Daoy (cell line): Measurements from ENCODE around the gene PDE4D. TPM values are rescaled to one million over a fixed set of nuclear protein-coding genes. Genes with fewer than 3 reads are reported as not detected.
"Not testable (repeated sequence)": the region's sequence is repeated elsewhere in the genome, so short reads cannot be mapped to it uniquely, and the experiment has no call there.

Experiments used
- DNase-seq: peaks from one replicate; pipeline ENCODE4 v3.0.0-alpha.2; 2015; ENCODE audit warnings: low read depth
- total RNA-seq: library from RNA; depleted of rRNA; stranded (reverse); fragments of >200 nt; shearing (Covaris generic); gene quantifications from 2 replicates; pipeline ENCODE4 v1.2.3, GENCODE V29; 2014

The PDE4D gene
- total RNA-seq, 1 experiment from 2014 or later = 23.1 TPM

DNA sequence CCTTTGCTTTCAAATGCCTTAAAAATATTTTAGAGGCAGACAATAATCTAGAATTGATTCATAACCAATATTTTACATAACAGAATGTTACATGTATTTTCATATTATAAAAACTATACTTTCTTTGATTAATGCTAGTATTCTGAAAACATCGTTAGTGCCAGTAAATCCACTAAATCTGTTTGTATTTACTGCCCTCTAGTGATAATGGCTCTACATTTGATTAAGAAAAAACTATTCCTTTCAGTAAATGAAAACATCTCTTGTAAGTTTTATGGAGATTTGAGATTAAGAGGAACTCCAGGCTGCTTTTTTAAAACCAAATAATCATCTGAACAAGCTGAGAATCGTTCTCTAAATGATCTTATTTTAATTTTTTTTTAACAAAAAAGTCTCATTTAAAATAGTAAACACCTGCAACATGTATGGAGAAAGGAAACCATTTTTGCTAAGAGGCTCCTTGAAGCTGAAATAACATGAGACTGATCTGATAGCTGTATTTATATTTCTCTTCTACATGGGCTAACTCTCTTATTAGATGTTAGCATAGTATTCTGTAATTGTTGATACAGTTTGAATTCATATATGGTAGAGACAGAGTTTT is 886.0 kb downstream of the PDE4D start:
- no peak for DNase-seq

GRCh38 chr5:59005934-59006701 is 887.4 kb downstream of the PDE4D start:
- no peak for DNase-seq

- no peak for DNase-seq
Observed at GRCh38 chr5:59003641-59004040, 889.9 kb downstream of the PDE4D start.

DNA sequence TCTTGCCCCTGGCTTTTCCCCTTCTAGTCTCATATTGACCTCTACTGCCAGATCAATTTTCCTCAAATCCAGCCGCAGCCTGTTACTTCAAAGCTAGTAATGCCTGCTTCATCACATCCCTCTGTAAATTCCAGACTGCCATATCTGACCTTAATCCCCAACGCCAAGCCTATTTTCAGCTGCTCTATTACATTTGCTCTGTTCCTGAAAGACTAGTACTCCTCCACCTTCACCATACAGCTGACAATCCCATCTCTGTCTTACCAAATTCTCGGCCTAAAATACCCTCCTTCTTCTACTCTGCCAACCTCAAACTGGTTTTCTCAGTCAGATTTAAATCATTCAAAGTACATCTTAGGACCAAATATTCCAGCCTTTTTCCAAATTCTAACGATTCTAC is 890.4 kb downstream of the PDE4D start:
- DNase-seq = no peak

DNA sequence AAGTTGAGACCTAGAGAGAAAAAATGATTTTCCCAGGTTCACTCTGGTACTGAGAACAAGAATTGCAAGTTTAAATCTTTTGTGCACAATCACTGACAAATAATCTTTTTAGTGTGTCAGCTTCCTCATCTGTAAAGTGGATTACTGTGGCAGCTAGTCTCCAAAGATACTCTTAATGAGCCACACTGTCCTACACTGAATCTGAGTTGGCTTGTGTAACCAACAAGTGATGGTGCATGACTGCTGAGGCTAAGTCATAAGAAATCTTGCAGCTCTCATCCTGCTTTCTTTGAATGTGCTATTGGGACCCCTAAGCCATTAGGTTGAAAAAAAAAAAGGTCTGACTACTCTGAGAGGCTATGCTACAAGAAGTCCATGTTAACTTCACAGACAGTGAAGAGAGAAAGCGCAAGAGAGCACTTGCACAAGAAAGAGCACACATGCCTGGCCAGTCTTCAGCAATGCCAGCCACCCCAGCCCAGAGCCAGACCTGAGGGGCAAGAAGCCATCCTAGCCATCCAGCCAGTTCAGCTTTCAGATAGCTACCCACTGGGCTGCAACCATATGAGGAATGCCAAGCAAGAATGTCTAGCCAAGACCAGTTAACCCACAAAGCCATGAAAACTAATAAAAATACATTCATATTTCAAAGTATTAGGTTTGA is 891.2 kb downstream of the PDE4D start:
- DNase-seq = no peak

DNA sequence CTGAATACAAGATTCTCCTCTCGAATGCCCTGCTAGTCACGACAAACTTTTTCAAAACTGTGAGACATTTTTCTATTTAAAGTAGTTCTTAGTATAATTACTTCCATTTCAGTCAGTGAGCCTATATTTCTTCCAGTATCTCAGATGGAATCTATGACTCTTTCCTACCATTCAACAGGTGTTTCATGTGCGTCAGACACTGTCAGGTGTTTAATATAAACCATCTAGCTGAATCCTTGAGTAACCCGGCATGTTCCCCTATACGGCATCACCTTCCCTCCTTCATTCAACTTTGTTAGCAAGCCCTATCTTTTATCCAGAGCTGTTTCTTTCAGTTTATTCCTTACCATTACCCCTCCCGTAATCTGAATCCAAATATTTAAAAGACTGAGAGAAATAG is 891.8 kb downstream of the PDE4D start:
- DNase-seq = no peak

DNA sequence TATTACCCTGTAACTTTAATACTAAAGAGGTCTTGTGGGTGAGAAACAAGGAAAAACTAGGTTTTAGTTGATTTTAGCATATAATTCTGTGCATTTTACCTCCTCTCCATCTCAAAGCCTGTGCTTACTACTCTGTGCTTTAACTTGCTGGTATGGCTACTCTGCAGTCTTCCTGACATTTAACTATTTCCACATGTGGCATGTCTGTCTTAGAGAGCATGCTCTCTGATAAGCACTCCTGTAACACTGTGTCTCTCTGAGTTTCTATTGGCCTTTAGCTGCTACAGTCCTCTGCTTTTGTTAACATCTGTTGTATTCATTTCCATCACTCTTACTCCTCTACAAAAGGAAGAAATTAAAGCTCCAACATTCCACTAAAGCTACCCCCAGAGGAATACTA is 892.4 kb downstream of the PDE4D start:
- no peak for DNase-seq

DNA sequence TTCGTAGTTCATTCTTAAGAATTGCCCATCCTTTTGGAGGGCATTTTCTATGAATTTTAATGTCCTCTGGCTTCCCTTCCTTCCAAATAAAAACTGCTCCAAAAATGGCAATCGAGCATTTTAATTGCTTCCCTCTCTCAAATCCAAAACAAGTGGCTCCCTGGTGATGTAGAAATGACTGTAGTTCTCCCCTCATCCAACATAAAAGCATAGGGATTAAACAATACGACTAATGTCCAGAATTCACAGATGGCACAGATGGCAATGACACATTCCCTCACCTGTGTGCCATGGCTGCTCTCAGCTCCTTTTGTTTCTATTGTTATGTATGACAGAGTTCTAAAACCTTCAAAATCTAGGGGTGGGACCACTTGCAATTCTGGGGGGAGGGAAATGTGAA is 893.3 kb downstream of the PDE4D start:
- no peak for DNase-seq

DNA sequence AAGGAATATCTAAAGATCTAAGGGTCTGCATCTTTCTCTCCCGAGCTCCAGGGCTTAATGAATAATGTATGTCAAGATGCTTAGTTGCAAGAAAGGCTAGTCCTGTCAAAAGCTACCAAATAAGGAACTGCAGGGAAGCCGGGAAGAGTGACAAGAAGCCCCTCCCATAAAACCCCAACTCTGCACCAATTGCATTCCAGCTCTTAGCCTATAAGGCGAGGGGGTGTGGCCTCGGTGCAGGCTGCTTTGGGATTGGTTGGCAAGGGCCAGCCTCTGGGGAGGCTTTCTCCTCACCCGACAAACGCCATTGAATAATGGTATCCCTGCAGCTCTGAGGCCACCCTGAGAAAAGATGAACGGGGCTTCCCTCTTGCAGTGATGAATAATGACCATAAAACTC is 893.7 kb downstream of the PDE4D start:
- DNase-seq = no peak

DNA sequence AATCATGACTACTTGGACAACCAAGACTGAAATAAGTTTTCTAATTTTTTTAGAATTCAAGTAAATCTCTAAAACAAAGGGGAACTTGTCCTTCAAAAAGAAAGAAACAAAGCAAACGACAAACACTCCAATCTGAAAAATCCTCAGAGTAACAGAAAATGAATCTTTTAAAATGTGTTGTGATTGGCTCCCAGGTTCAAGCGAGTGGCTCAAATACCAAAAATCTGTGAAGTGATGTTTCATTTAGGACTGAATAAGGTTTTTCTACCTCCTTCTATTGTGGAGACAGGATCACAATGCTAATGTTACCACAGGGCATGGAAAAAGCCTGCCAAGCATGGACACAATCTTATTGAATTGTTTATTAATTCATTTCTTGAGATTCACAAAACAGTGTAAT is 895.0 kb downstream of the PDE4D start:
- no peak for DNase-seq

GRCh38 chr5:58995779-58996178 is 897.7 kb downstream of the PDE4D start:
- DNase-seq = not testable (repeated sequence)

- no peak for DNase-seq
Observed at GRCh38 chr5:58993461-58993860, 900.1 kb downstream of the PDE4D start.

GRCh38 chr5:58988938-58989337 is 904.6 kb downstream of the PDE4D start:
- no peak for DNase-seq

DNA sequence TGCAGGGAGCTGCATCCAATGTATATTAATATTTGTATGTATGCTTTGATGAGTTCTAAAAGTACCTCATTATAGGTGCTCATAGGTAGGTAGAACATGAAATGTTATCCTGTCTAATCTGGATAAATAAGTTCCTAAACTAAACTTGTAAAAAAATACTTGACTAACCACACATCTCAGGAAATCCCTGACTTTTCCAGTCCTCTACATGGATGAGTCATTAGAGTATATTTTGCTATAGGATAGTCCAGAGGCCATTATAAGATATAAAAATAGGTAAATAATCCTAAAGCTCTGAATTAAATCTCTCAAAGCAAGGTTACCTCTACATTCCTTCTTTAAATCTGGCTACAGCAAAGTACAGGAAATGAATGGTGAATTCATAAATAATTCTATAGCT is 906.3 kb downstream of the PDE4D start:
- DNase-seq = no peak

DNA sequence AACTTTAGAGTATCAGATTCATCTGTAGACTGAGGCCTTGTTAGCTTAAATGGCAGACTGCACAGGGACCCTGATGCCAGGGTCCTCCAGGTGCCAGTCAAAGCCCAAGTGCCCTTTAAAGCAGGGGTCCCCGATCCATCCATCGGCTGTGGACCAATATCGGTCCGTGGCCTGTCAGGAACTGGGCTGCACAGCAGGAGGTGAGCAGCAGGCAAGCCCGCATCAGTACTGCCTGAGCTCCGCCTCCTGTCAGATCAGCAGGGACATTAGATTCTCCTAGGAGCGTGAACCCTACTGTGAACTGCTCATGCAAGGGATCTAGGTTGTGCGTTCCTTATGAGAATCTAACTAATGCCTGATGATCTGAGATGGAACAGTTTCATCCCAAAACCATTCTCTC is 907.2 kb downstream of the PDE4D start:
- no peak for DNase-seq

- peak; percentile 9 for DNase-seq
Observed at GRCh38 chr5:58985759-58986158, 907.8 kb downstream of the PDE4D start.

- no peak for DNase-seq
Observed at GRCh38 chr5:58985311-58985710, 908.2 kb downstream of the PDE4D start.

- DNase-seq = no peak
Observed at GRCh38 chr5:58983526-58984452, 909.7 kb downstream of the PDE4D start.

DNA sequence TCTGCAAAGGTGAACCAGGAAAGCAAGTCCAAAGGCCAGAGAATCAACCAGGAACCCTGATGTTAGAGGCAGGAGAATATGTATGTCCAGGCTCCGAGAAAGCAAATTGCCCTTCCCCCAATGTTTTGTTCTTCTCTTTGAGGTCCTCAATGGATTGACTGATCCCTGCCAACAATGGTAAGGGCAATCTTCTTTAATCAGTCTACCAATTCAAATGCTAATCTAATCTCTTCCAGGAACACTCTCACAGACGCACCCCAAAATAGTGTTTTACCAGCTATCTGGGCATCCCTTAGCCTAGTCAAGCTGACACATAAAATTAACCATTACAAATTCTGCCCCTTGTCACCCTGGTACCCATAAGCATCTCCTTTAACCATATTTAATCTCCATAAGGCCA is 912.6 kb downstream of the PDE4D start:
- no peak for DNase-seq

DNA sequence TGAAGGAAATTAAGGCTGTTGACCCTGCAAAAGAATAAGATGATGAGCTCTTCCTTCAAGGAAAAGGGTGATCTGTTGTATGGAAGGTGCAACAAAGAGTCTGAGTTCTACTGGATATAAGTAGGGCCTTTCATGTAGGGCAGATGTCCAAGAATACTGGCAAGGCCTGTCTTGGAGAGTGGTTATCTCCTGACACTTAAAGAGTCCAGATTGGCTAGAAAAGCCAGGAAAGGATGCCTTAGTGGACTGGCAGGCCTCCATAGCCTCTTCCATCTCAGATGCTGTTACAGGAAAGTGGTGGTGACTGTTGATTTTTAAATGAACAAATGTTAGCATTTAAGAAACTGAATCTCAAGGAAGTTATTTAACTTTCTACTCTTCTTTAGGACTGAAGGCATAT is 914.4 kb downstream of the PDE4D start:
- DNase-seq = no peak

DNA sequence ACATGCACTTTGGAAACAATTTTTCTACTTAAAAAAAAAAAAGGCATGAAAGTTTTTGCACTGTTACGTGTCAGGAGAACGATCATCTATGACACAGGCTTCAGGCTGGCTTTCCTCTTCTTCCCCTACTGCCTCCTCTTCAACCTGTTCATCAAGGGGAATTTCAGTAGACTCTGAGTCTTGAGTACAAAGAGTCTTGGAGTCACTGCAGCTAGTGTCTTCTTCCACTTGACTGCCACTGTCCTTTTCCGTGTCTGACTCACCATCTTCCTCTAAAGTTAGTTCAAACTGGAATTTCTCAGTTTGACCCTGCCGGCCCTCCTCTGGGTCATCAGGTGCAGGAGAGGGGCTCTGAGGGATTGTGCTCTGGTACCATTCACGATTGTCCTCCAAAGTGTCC is 918.9 kb downstream of the PDE4D start:
- no peak for DNase-seq

GRCh38 chr5:58974083-58974482 is 919.4 kb downstream of the PDE4D start:
- DNase-seq = no peak
